Smooth muscle cell (in vitro differentiated cells): ENCODE measurements around the gene JPH2. TPM values are rescaled to one million over a fixed set of nuclear protein-coding genes. Genes with fewer than 3 reads are reported as not detected.
A peak's percentile ranks its signal among the peaks of the same experiment; 100 is the strongest.

Experiments
- DNase-seq: peaks from one replicate; lab custom pipeline; 2025; ENCODE audit not compliant: unreplicated experiment; lab: John Stamatoyannopoulos, UW
- H2AFZ ChIP-seq: fragments of 200-600 bp; sonication (generic); 2 replicates; pipeline ENCODE4 v1.6.0; 2016; ENCODE audit warnings: antibody characterized with exemption, low read depth, mild to moderate bottlenecking
- H3F3A ChIP-seq: fragments of 200-600 bp; sonication (generic); 2 replicates; pipeline ENCODE4 v1.6.0; 2017; ENCODE audit warnings: antibody characterized with exemption, low read depth
- H3K27ac ChIP-seq: fragments of 200-600 bp; sonication (generic); 2 replicates; pipeline ENCODE4 v1.5.1; 2016; ENCODE audit warnings: low read depth, mild to moderate bottlenecking
- H3K27me3 ChIP-seq: fragments of 200-600 bp; sonication (generic); 2 replicates; pipeline ENCODE4 v1.6.1; 2016; ENCODE audit warnings: low read depth, mild to moderate bottlenecking
- H3K36me3 ChIP-seq: fragments of 200-600 bp; sonication (generic); 2 replicates; pipeline ENCODE4 v1.5.1; 2016; ENCODE audit warnings: low read depth
- H3K4me1 ChIP-seq: fragments of 200-600 bp; sonication (generic); 2 replicates; pipeline ENCODE4 v1.5.1; 2016; ENCODE audit warnings: low read depth
- H3K4me2 ChIP-seq: fragments of 200-600 bp; sonication (generic); 2 replicates; pipeline ENCODE4 v1.6.0; 2016; ENCODE audit warnings: mild to moderate bottlenecking
- H3K4me3 ChIP-seq: fragments of 200-600 bp; sonication (generic); 2 replicates; pipeline ENCODE4 v1.5.1; 2016; ENCODE audit warnings: mild to moderate bottlenecking
- H3K79me2 ChIP-seq: fragments of 200-600 bp; sonication (generic); 2 replicates; pipeline ENCODE4 v1.6.0; 2016; ENCODE audit warnings: low read depth, mild to moderate bottlenecking
- H3K9ac ChIP-seq: fragments of 200-600 bp; sonication (generic); 2 replicates; pipeline ENCODE4 v1.6.0; 2016; ENCODE audit warnings: low read depth
- H3K9me3 ChIP-seq: fragments of 200-600 bp; sonication (generic); replicated peaks from 2 replicates; pipeline ENCODE4 v1.5.1; 2016; ENCODE audit warnings: low read depth
- H4K20me1 ChIP-seq: fragments of 200-600 bp; sonication (generic); 2 replicates; pipeline ENCODE4 v1.6.0; 2016; ENCODE audit warnings: low read depth
- WGBS: methylation state at CpG from one replicate; pipeline ENCODE4 v1.1.7; 2016; ENCODE audit warnings: low lambda C conversion rate; 5-methylcytosine and 5-hydroxymethylcytosine counted together
- polyA plus RNA-seq: library from polyadenylated mRNA; unstranded; fragments of >200 nt; fragmentation: Nextera tagmentation; extraction: Ambion mirVana; gene quantifications from 2 replicates; pipeline ENCODE4 v1.2.1, GENCODE V29; 2016
- total RNA-seq: library from RNA; depleted of rRNA; stranded (reverse); fragments of >200 nt; gene quantifications from 2 replicates; pipeline ENCODE4 v1.2.3, GENCODE V29; 2014
- TF ChIP-seq, protein P1 (sequence below): fragments of 200-600 bp; sonication (generic); IDR thresholded peaks from 2 replicates; pipeline ENCODE4 v1.5.1; 2017; ENCODE audit warnings: borderline replicate concordance, mild to moderate bottlenecking, antibody characterized with exemption; ENCODE audit not compliant: insufficient read depth, poor library complexity, severe bottlenecking

Gene JPH2
- total and polyA plus RNA-seq, 2 experiments from 2014 or later: 4.4 to 6.0 TPM

DNA sequence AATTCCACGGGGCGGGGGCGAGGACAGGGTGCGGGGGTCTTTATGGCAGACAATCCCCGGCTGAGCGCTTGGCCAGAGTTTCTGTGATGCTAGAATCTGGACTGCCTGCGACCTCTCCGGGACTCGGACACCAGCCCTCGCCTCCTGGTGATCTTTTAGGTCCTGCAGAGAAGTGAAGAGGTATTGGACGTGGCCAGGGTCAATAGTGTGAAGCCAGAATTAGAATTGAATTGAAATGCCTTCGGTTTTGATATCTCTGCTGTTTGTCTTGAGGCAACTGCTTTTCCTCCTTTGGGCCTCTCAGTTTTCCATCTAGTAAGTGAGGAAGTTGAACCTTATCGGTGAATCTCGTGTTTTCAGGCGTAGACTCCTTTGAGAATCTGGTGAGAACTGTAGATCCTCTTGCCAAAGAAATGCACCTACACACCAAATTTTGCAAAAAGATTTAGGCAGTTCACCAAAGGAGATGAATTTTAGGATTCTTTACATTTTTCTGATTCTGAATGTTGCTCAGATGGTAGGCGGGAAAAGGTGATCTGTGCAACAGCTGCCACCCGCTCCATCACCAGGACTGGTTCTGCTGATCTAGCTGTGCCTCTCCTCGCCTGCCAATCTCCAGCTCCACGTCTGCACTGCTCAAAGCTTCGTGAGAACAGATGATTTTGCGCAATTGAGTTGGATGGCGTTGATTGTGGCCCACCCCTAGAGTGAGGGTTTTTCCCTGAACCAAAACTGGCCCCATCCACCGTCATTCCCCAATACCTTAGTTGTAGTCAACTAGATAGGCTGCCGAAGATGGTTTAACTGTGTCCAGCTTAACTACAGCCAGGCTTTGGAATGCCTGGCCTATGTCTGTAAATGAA is 24.4 kb upstream of the JPH2 start:
- 17% methylated on average over 24 of the region's 24 CpGs for WGBS
- H3K79me2 ChIP-seq: peaks cover 38% of the 10 kb centered on the region
- H3K27ac ChIP-seq: peak overlapping the region; percentile 93
- no peaks in the 10 kb centered on the region for H3K36me3 ChIP-seq
- DNase-seq: no peak
- peak overlapping the region; percentile 92 for H2AFZ ChIP-seq
- H3F3A ChIP-seq: peaks cover 5% of the 10 kb centered on the region
- no peaks in the 10 kb centered on the region for H3K9me3 ChIP-seq
- H4K20me1 ChIP-seq: peaks cover 36% of the 10 kb centered on the region
- H3K27me3 ChIP-seq: no peaks in the 10 kb centered on the region
- H3K9ac ChIP-seq: peak overlapping the region; percentile 85
- TF ChIP-seq, protein P1, sequence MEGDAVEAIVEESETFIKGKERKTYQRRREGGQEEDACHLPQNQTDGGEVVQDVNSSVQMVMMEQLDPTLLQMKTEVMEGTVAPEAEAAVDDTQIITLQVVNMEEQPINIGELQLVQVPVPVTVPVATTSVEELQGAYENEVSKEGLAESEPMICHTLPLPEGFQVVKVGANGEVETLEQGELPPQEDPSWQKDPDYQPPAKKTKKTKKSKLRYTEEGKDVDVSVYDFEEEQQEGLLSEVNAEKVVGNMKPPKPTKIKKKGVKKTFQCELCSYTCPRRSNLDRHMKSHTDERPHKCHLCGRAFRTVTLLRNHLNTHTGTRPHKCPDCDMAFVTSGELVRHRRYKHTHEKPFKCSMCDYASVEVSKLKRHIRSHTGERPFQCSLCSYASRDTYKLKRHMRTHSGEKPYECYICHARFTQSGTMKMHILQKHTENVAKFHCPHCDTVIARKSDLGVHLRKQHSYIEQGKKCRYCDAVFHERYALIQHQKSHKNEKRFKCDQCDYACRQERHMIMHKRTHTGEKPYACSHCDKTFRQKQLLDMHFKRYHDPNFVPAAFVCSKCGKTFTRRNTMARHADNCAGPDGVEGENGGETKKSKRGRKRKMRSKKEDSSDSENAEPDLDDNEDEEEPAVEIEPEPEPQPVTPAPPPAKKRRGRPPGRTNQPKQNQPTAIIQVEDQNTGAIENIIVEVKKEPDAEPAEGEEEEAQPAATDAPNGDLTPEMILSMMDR: no peak
- peak overlapping the region; percentile 94 for H3K4me2 ChIP-seq
- H3K4me3 ChIP-seq: peak overlapping the region; percentile 75
- peaks cover 23% of the 10 kb centered on the region for H3K4me1 ChIP-seq

- peak within 1 kb of the TSS; percentile 93 for H3K9ac ChIP-seq
- DNase-seq: peak; percentile 93
- H3K4me2 ChIP-seq: peak within 1 kb of the TSS; percentile 94
- TF ChIP-seq, protein P1: no peak
- under 1% methylated on average over 56 of the region's 79 CpGs for whole genome bisulfite sequencing
- peaks cover 23% of the 10 kb centered on the region for H3K4me1 ChIP-seq
- H3K4me3 ChIP-seq: peak within 1 kb of the TSS; percentile 75
- peak within 1 kb of the TSS; percentile 93 for H3K27ac ChIP-seq
- peak within 1 kb of the TSS; percentile 92 for H2AFZ ChIP-seq
- peaks cover 5% of the 10 kb centered on the region for H3F3A ChIP-seq
- H3K9me3 ChIP-seq: no peaks in the 10 kb centered on the region
- H3K27me3 ChIP-seq: no peaks in the 10 kb centered on the region
- no peaks in the 10 kb centered on the region for H3K36me3 ChIP-seq
- peaks cover 36% of the 10 kb centered on the region for H4K20me1 ChIP-seq
- H3K79me2 ChIP-seq: peaks cover 45% of the 10 kb centered on the region
Measured at GRCh38 chr20:44210406-44211176, 23.6 kb upstream of the JPH2 start, which contains the start of gene OSER1. Gene OSER1, minus strand, starts transcription at chr20:44210771. Its CDS starts 3,814 bp downstream, at chr20:44206957.

- H2AFZ ChIP-seq: no peak overlapping the region
Measured at GRCh38 chr20:44209686-44210405, 22.9 kb upstream of the JPH2 start.

More at GRCh38 chr20:44209686-44210405, 22.9 kb upstream of the JPH2 start:
- Histone ChIP-seq H3F3A (peaks cover 5% of the 10 kb centered on the region), H3K4me3 (peak overlapping the region; percentile 75), H4K20me1 (peaks cover 36% of the 10 kb centered on the region), H3K9ac (peak overlapping the region; percentile 93), H3K79me2 (peaks cover 52% of the 10 kb centered on the region), H3K27me3 (no peaks in the 10 kb centered on the region), H3K4me2 (peak overlapping the region; percentile 86), H3K27ac (peak overlapping the region; percentile 93), H3K4me1 (peaks cover 23% of the 10 kb centered on the region), H3K9me3 (no peaks in the 10 kb centered on the region), H3K36me3 (no peaks in the 10 kb centered on the region)
- DNase-seq: no peak
- 1% methylated on average over 30 of the region's 31 CpGs for WGBS
- TF ChIP-seq, protein P1: no peak
